Measurements from ENCODE around the gene SERTAD2. TPM values are rescaled to one million over a fixed set of nuclear protein-coding genes. Genes with fewer than 3 reads are reported as not detected.

Gene SERTAD2
- total RNA-seq, 2 donors from 2014 or later: 17.8 to 46.4 TPM

DNA sequence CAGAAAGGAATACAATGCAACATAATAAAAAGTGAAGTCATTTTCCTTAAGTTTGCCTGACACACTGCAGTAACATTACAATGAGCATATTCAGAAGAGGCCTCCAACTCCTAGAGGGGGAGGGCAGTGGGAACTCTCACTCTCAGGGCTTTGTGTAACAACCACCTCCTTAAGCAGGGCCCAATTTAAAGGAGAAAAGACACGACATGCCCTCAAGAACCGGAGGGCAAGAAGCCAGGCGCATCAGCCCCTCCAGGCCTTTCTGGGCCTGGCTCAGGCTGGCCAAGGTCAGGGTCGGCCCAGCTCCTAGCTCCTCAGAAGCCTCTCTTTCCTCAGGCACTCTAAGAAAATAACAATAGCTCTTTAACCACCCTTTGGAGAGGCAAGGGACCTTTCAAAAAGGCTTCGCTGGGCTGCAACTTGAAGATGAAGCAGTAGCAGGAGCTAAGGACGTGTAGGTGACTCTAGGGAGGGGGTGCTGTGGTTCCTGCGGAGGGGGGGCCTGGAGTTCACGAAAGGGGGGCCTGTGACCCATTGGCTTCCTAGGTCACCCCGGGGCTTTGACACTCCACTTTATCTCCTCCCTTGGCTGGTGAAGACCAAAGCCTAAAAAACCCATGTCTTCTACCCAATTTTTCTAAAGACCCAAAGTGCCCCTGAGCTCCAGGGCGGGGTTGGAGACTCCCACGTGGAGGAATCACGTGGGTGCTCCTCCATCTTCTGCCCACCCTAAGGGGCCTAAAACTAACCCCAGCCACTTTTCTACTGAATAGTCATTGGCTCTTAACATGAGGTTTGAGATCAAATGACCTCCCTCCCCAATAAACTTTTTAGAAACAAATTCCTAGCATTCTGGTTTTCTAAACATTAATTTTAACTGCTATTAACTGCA, 13.3 kb downstream of the SERTAD2 start:
- peaks cover 5 to 13% of the 10 kb centered on the region in 2 donors for H3K36me3 Mint-ChIP-seq
- no peak for ATAC-seq

DNA sequence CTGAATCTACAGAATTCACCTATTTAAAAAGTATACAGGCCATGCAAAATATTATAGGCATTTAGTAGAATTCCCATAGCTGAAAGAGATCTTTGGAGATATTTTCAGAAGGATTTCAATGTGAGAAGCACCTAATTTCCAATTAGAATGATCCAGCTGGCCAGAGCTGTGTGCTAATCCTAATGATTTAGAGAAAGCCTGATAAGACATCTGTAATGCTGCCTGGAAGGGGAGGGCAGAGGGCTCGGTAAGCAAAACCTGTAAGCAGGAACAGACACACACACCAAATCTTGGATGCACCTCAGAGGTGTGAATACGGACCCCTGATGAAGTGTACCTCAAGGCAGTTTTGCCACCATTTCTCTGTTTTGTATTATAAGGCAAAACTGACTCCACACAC, 14.0 kb downstream of the SERTAD2 start:
- DNase-seq (ENCODE audit: low spot score in 2 of 2): no peak
- Mint-ChIP-seq H3K9me3 (no peaks in the 10 kb centered on the region), H3K36me3 (peaks cover 5 to 13% of the 10 kb centered on the region in 2 donors), H3K27ac (no peak overlapping the region)
- ATAC-seq: no peak

More for the DNA sequence above, 13.3 kb downstream of the SERTAD2 start:
- Mint-ChIP-seq H3K27ac (peak overlapping the region in 1 of 2 donors; percentile 52), H3K9me3 (no peaks in the 10 kb centered on the region)
- no peak for DNase-seq (ENCODE audit: low spot score in 2 of 2)

DNA sequence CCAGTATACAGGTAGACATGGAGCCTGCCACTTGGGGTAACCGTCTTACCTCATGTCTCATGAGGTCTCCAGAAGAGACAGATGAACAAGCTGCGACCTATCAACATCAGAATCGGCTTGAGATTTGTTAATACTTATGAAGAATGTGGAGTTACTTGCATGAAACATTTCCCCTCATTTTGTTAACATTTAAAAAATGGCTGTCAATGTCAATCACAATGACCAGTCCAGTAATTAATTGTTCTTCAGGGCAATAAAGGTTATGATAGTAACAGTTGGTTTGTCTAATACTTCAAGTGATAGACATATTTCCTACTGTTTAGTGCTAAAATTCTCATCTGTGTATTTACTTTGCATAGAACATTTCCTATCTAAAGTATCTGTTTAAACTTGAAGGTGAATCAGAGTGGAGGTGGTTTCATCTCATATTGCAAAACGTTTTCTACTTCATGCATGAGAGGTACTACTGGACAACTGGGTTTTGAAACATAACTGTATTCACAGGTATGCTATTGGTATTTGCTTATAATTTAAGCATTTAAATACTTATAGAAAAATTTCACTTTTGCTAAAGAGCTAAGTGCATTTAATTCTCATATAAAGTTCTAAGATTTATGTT, 15.1 kb downstream of the SERTAD2 start:
- DNase-seq (ENCODE audit: low spot score in 2 of 2) (no peak), ATAC-seq (no peak)
- Mint-ChIP-seq H3K36me3 (peaks cover 5 to 16% of the 10 kb centered on the region in 2 donors), H3K27ac (no peak overlapping the region), H3K9me3 (no peaks in the 10 kb centered on the region)

DNA sequence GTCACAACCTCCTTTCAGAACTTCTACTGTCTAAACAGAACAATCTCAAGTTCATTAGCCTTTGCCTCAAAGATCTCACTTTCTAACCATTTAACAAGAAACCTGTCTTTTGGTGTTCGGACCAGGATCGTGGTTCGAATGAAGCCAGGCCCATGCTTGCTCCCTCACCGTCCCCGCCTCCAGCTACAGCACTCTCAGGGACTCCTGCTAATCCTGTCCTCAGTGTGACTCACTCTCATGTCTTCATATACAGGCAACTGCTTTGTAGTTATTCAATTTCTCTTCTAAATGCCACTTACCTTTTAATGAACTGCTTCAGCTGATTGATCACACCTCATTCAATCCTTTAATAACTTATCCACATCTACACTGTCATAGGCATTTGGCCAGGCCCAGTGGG, 15.8 kb downstream of the SERTAD2 start:
- peak overlapping the region in 1 of 2 donors; percentile 28 for H3K27ac Mint-ChIP-seq
- peak; percentile 42 to 66 for ATAC-seq
- peaks cover 9 to 19% of the 10 kb centered on the region in 2 donors for H3K36me3 Mint-ChIP-seq
- no peak for DNase-seq (ENCODE audit: low spot score in 2 of 2)
- no peaks in the 10 kb centered on the region for H3K9me3 Mint-ChIP-seq

DNA sequence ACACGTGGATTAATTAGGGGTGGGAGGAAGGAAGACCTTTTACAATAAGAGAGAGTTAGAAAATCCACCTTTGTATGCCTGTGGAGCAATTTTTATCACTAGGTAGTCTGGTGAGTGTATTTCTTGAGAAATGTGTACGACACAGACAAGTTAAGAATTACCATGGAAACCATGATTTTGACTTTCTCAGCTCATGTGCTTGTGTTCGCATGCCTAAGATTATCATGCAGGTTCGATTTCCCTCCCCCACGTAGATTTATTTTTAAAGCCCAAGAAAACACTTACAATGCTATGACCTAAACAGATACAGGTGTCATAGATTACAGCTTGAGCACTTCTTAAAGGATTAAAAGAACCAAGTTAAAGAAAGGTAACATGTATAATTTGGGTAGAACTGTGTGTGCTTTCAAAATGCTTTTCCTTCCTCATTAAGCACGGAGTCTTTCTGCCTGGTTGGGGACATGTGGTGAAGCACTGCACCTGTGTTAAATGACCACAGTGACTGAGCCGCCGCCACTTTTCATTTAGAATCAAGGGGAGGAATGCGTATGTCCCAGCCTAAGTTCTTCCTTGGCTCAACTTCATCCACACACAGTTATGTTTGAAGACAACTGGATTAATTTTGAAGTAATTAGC, 16.6 kb downstream of the SERTAD2 start:
- no peaks in the 10 kb centered on the region for H3K9me3 Mint-ChIP-seq
- DNase-seq (ENCODE audit: low spot score in 2 of 2) (no peak), ATAC-seq (peak; percentile 42 to 50)
- peak overlapping the region; percentile 28 to 75 for H3K27ac Mint-ChIP-seq
- peaks cover 9 to 19% of the 10 kb centered on the region in 2 donors for H3K36me3 Mint-ChIP-seq

DNA sequence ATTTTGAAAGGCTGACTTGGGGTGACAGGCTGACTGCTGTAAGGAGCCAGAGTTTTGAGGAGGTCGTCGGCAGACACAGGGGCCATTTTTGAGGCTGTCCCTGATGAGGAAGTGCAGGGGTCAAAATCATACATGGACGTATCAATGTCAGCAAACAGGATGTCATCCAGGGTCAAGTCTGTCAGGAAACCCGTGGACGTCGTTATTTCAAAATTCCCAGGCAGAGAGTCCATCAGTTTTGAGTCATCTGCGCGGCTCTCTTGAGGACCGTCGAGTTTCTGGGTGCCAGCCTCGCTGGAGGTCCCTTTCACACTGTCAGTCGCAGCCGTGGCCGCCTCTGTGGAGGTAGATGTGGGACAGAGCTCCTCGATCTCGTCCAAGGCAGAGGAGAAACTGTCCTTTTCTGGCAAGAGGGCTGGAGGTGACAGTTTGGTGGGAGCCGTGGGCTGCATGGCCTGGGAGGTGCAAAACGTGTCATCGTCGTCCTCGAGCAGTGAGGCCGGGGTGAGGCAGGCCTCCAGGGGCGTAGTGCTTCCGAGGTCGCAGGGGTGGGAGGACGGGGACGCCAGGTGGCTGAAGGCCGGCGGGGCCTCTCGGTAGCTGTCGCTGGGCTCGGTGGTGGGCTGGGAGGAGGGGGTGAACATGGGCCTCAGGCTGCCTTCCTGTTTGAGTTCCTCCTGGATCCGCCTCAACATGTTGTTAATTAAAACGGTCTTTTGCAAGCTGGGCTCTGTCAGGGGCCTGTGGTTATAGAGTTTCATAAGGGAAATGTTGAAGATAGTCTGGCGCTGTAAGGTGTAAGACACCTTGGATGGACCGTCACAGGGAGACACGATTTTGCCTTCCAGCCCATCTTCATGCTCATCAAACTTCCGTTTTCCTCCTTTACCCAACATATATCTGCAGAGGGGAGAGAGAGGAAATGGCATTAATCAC, 17.5 kb downstream of the SERTAD2 start:
- ATAC-seq (peak; percentile 50 to 60), DNase-seq (ENCODE audit: low spot score in 2 of 2) (no peak)
- Mint-ChIP-seq H3K27ac (peak overlapping the region; percentile 28 to 75), H3K36me3 (peaks cover 9 to 19% of the 10 kb centered on the region in 2 donors), H3K9me3 (no peaks in the 10 kb centered on the region)

DNA sequence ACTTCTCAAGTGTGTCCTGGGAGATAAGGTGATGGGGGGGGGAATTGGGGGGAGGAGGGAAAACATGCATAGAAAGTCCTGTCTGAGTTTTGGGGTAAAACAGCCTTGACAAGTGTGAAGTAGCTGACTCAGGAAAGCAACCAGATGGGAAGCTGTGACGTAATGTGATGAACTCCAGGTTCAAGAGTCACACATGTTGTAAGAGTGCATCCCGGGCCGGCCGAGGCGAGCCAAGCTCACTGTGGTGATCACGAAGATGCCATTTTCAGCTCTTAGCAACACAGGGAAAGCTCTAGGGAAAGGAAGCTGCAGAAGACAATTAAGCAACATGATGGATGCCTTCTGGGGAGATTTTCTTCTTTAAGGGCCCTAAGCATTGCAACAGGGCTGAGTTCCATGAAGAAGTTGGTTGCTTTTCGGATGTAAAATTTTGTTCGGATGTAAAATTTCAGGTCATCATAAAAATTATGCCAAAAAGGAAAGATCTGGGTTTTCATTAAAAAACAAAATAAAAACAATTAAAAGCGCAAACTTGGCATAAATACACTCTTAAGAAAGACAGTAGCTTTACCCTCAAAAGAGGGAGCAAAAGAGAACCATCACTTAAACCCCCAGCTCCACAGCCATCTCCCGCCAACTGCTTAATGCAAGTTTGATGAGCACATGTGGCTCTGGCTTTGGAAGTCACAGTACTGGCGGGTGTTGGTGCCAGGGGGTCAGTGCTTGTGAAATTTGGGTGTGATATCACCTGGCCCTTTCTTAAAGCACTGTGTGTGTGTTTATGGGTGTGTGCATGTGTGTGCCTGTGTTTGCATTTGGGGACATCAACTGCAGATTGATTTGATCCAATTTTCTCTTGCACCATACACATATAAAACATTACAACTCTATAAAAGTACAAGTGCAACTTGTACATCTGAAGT, 19.1 kb downstream of the SERTAD2 start:
- Mint-ChIP-seq H3K36me3 (peaks cover 9 to 19% of the 10 kb centered on the region in 2 donors), H3K9me3 (no peaks in the 10 kb centered on the region), H3K27ac (no peak overlapping the region)
- ATAC-seq: no peak
- no peak for DNase-seq (ENCODE audit: low spot score in 2 of 2)

DNA sequence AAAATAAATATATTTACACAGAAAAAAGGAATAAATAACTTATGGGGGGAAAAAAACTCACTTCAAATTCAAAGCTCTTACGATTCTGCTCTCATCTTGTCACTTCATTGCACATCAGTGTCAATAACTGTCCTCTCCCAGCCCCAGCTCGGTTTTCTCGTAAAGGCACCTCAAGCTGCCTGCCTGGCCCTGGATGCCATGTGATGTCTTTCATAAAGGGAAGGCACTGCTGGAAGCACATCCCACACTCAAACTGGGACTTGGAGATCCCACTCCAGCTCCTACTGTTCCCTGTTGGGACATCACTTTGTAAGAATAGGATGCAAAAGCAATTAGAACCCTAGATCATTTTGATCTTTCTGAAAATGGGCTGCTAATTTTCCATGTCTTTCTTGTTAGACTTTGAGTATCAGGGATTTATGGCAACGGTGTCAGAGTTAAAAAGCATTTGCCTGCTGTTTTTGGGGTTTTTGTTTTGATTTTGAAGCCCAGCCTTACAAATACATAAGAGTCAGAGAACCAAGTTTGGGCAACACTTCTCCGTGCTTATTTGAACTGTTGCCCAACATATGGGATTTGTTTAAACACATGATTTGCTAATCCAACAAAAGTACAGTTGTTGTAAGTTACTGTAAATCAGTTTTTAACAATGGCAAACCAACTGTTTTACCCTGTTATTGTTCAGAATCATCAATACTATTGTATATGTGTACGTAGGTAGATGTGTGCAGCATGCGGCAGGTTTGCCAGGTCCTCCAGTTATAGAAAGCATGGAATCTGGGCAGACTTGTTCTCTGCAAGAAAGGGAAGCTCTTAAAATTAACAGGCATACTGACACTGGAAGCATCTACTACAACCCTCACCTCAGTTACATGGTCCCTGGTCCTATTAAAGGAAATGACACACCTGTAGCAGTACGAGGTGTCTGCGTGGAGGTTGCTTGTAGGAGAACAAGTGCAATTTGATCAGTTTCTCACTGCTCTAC, 20.6 kb downstream of the SERTAD2 start:
- ATAC-seq: no peak
- peaks cover 9 to 19% of the 10 kb centered on the region in 2 donors for H3K36me3 Mint-ChIP-seq
- no peaks in the 10 kb centered on the region for H3K9me3 Mint-ChIP-seq
- no peak for DNase-seq (ENCODE audit: low spot score in 2 of 2)
- H3K27ac Mint-ChIP-seq: no peak overlapping the region

DNA sequence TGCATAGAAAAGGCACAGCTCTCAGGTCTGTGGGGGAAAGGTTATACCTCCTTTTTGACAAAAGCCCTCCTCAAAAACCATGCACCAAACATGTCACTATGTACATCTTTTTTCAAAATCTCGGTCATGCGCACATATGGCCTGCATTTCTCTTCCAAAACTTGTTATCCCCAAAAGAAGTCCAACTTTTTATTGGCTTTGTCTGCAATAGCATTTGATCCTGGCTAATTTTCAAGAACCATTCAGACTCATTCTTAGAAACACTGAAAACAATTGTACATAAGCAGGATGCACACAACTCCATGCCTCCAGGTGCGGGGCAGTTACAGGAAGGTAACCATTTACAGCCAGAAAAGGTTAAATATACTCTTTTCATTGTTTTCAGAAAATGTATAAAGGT, 21.9 kb downstream of the SERTAD2 start:
- H3K36me3 Mint-ChIP-seq: peaks cover 9 to 19% of the 10 kb centered on the region in 2 donors
- H3K9me3 Mint-ChIP-seq: no peaks in the 10 kb centered on the region
- no peak overlapping the region for H3K27ac Mint-ChIP-seq
- ATAC-seq (no peak), DNase-seq (ENCODE audit: low spot score in 2 of 2) (no peak)

DNA sequence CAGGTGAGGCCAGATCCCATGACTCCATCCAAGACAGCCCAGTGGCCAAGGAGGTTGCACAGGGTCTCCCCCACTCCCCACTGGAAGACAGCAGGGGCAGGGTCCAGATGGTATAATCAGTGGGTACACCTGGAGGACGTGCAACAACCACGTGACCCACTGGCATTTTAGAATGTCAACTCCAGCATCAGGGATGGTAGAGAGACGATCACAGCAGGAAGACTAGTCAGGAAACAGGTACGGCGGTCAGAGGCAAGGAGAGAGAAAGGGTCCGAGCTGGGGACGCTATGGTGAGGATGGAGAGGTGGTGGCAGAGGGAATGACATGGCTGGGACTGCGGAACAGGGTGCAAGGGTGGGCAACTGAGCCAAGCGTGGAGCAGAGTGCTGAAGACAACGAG, 23.0 kb downstream of the SERTAD2 start:
- Mint-ChIP-seq H3K9me3 (no peaks in the 10 kb centered on the region), H3K27ac (peak overlapping the region; percentile 24 to 25), H3K36me3 (peaks cover 7 to 10% of the 10 kb centered on the region in 2 donors)
- no peak for ATAC-seq
- no peak for DNase-seq (ENCODE audit: low spot score in 2 of 2)

DNA sequence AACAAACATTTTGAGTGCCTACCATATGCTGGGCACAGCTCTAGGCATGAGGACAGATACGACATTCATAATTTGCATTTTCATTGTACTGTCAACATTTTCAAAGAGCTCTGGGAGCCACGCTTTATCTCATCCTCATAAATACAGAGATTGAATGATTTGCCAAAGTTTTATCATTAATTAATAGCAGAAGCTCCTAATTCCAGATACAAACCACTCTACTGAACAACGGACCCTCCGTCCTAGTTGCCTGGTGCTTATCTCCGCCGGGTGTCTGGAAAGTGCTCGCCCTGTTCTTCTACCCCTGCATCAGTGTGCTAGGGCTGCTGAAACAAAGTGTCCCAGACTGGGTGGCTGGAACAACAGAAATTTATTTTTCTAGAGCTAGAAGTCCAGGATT, 23.8 kb downstream of the SERTAD2 start:
- Mint-ChIP-seq H3K9me3 (no peaks in the 10 kb centered on the region), H3K27ac (peak overlapping the region in 1 of 2 donors; percentile 25), H3K36me3 (peaks cover 4 to 6% of the 10 kb centered on the region in 2 donors)
- ATAC-seq (no peak), DNase-seq (ENCODE audit: low spot score in 2 of 2) (no peak)

DNA sequence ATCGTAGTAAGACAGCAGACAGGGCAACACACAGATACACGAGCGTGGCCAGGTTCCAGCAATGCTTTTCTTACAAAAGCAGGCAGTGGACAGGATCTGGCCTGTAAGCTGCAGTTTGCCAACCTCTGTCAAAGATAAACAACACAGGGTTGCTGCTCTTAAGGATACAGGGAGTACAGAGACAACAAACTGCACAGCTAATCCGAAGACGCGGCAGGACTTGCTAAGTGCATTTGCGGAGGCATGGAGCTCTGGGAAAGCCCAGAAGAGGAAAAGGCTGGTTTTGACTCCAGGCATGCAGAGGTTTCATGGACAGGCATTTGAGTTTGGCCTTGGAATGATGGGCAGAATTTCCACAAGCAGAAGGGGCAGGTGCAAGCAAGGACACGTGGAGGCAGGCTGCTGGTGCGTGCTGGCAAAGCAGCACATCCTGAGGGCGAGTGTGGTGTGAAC, 24.4 kb downstream of the SERTAD2 start:
- Mint-ChIP-seq H3K36me3 (peaks cover 4 to 6% of the 10 kb centered on the region in 2 donors), H3K27ac (peak overlapping the region in 1 of 2 donors; percentile 38), H3K9me3 (no peaks in the 10 kb centered on the region)
- no peak for ATAC-seq
- no peak for DNase-seq (ENCODE audit: low spot score in 2 of 2)

DNA sequence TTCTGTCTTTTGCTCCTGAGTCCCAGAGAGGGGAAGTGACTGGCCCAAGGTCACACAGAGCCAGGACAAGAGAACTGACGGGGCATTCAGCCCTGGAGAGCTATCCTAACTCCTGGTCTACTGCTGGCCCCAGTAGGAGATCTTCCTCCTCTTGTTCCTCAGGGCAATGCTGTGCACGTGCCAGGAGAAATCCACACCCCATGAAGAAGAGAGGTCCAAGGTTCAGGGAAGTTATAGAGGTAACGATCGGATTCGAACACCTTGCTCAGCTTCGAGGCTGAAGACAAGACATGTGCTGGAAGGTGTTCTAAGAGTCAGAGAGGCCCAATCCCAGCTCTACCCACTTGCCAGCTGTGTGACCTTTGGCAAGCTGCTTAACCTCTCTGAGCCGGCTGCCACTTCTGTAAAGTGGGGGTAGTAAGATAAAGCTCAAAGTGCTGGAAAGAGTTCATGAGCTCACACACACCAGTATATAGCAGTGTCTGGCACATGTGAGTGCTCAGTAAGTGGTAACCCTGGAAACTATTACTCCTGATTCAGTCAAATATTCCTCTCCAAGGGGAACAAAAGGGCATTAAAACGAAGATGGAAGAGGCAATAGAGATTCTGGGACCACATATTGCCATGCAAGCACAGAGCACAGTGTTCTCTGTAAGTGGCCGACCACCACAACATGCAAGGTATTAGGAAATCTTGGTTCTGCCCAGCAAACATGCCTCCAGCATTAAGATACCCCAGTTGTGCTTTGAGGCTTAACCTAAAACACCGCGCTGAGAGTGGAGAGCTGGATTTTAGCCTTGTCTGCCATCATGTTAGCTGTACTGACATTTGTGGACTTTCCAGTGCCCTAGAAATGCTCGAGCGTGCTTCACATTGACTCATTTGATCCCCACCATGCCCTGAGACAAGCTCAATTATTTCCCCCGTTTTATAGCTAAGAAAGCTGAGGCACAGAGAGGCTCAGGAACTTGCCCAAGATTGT, 25.6 kb downstream of the SERTAD2 start:
- DNase-seq (ENCODE audit: low spot score in 2 of 2) (no peak), ATAC-seq (peak in 1 of 2 donors; percentile 32)
- no peaks in the 10 kb centered on the region for H3K9me3 Mint-ChIP-seq
- no peaks in the 10 kb centered on the region for H3K36me3 Mint-ChIP-seq
- peak overlapping the region in 1 of 2 donors; percentile 38 for H3K27ac Mint-ChIP-seq
